ENCODE data around the gene ORMDL1.

DNA sequence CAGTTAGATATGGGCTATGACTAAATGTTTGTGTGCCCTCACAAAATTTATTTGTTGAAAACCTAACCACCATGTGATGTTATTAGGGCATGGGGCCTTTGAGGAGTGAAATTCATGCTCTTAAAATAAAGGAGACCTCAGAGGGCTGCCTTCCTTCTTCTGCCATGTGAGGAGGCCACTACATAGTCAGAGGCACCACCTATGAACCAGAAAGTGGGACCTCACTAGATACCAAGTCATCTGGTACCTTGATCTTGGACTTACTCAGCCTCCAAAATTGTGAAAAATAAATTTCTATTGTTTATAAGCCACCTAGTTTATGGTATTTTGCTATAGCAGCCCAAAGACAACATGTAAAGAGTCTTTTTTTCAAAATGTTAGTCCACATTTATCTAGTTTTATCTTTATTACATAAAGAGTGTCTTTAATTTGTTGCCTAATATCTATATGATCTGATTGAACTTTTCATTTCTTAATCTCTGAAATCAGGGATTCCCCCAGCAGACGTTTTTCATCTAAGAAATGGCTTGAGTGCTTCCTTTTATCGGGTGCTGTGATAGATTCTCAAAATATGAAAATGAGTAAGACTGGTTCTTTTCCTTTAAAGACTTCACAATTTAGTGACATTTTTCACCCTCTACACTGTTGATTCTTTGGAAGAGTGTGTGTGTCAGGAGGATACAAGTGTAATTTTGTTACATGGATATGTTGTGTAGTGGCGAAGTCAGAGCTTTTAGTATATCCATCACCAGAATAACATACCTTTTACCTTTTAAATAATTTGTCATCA is 34.3 kb upstream of the ORMDL1 start:
- TF ChIP-seq CTCF (IDR thresholded peaks at IDR 0.05), result no peak
- no peak for TF ChIP-seq POLR2A (IDR thresholded peaks at IDR 0.05)

Data from thyroid gland (tissue), 4 donors.